NCI-H446 treated with DMSO at 0.1 percent for 48 hours (cell line): ENCODE measurements around the gene ACP2.
A peak's percentile ranks its signal among the peaks of the same experiment; 100 is the strongest.

ENCODE experiments used
- DNase-seq: peaks from one replicate; lab custom pipeline; 2025; lab: John Stamatoyannopoulos, UW

ACP2 gene, protein sequence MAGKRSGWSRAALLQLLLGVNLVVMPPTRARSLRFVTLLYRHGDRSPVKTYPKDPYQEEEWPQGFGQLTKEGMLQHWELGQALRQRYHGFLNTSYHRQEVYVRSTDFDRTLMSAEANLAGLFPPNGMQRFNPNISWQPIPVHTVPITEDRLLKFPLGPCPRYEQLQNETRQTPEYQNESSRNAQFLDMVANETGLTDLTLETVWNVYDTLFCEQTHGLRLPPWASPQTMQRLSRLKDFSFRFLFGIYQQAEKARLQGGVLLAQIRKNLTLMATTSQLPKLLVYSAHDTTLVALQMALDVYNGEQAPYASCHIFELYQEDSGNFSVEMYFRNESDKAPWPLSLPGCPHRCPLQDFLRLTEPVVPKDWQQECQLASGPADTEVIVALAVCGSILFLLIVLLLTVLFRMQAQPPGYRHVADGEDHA

DNA sequence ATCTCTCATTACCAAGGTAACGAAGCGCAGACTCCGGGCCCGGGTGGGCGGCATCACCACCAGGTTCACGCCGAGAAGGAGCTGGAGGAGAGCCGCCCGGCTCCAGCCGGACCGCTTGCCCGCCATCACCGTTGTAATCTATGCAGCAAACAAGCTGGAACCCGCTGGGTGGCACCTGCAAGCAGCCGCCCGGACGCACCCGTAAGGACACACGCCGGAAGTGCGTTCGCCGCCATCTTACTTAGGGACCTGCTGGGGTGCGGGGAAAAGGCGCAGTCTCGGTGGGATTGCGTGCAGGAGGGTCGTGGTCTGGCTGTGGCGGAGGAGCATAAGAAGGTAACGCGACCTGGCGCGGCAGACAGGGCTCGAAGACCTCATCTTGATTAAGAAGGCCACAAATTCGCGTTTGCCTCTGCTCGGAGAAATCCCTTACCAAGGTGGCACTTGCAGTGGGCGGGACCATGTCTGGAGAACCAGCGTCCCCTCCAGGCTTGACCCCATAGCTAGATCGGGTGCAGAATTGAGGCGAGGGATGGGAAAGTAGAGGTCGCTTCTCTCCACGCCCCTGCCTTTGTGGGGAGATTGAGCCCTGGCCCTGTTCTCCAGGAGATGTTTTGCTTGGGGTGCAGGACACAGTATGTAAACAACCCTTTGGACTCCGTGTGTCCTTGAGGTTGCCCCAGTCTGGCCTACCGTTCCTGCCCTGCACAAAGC, at the start of gene ACP2:
TSS of gene ACP2 (minus strand) at position 151 of the 714 bp plus-strand sequence. CDS start at position 126, 25 bp downstream.
- peak; percentile 77 for DNase-seq

DNA sequence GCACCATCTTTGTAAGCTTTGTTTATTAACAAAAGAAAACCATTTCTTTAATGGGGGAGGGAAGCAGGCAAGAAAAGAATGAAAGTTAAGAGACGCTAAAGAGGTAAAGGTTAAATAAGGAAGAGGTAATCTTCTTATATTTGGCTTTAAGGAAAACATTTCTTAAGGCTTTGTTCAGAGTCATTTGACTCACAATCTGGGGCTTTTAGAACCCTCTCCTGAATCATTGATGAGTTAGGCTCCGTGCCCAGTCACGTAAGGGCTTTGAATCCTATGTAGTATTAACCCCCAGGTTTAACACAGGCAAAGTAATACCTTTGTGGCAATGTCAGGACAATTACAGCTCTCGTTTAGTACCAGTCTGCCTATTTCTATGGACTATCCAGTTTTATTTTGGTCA, 47.4 kb upstream of the ACP2 start:
- DNase-seq: no peak

DNA sequence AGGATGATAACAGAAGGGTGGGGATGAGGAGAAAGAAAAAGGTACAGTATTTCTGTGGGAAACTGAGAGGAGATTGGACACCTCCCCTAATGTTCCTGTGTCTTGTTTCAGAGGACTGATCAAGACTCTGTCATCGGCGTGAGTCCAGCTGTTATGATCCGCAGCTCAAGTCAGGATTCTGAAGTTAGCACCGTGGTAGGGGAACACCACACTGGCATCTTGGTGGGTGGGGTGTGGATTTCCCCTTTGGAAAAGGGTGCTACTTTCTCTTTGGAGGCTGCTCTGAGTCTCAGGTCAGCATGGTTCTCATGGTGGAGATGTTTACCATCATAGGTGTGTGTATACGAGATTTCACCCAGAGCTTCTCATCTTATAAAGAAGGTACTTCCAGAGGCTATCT, 46.8 kb upstream of the ACP2 start:
- no peak for DNase-seq

DNA sequence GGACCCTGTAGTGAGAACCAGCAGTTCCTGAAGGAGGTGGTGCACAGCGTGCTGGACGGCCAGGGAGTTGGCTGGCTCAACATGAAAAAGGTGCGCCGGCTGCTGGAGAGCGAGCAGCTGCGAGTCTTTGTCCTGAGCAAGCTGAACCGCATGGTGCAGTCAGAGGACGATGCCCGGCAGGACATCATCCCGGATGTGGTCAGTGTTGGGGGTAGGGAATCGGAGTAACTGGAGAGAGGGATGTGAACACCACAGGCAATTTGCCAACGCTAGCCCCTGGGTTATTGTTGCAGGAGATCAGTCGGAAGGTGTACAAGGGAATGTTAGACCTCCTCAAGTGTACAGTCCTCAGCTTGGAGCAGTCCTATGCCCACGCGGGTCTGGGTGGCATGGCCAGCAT, 41.2 kb upstream of the ACP2 start:
- DNase-seq: no peak

DNA sequence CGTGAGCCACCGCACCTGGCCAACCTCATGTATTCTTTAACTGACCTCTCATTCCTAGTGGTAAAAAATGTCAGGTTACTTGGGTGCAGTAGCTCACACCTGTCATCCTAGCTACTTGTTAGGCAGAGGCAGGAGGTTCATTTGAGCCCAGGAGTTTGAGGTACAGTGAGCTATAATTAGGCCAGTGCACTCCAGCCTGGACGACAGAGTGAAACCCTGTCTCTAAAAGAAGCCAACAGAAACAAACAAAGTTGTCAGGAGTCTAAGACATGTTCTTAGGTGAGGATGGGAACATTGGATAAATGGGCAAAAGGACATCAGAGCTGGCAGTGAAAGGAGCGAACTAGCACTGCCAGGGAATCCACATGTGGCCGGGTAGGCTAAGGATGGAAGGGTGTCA, 39.5 kb upstream of the ACP2 start:
- DNase-seq: no peak

DNA sequence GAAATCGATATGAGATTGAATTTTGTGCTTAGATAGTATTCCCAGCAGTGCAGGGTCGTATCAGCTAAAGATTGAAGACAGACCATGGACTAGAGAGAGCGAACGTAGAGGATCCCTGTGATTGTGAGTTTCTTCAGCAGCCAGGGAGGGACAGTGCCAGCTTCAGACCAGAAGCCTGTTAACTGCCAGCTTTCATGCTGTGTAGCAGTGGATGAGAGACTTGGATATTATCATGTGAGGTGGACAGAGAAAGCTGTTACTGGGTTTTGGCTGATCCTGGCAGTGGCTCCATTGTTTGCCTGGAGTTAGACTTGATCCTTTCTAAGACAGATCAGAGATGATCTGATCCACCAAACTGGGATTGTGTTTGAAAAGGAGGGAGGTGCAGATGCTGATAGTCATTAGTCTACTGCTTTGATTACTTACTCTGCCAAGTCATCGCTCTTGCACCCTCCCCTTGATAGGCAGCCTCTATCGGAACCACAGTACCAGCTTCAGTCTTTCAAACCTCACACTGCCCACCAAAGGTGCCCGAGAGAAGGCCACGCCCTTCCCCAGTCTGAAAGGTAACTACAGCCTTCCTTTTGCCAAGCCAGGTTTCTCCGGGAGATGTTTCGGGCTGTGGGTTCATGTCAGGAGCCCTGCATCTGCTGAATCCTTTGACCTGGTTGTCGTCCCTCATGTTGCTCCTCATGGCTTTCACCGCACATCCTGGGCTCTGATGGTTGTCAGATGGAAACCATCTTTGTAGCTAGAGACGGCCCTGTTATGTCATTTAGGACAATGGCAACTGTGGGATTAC, 37.6 kb upstream of the ACP2 start:
- no peak for DNase-seq

DNA sequence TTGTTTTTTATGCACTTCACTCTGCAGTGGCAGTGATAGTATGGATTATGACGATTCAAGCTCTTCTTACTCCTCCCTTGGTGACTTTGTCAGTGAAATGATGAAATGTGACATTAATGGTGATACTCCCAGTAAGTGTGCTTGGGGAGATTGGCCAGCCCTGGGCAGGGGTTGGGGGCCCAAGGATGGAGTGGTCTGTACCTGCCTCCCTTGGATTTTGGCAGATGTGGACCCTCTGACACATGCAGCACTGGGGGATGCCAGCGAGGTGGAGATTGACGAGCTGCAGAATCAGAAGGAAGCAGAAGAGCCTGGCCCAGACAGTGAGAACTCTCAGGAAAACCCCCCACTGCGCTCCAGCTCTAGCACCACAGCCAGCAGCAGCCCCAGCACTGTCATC, 35.5 kb upstream of the ACP2 start:
- DNase-seq: no peak

DNA sequence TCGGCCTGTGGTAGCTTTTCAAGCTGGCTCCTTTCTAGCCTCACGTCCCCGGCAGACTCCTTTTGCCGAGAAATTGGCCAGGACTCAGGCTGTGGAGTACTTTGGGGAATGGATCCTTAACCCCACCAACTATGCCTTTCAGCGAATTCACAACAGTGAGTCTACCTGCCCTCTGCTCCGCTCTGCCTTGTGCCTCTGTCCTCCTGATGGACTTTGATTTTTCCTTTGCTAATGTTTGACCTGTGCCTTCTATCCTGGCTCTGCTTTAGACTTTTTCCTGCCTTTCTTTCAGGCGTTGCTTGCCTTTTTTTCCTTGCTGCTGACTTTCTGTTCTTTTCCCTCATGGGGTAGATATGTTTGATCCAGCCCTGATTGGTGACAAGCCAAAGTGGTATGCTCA, 33.8 kb upstream of the ACP2 start:
- DNase-seq: no peak

DNA sequence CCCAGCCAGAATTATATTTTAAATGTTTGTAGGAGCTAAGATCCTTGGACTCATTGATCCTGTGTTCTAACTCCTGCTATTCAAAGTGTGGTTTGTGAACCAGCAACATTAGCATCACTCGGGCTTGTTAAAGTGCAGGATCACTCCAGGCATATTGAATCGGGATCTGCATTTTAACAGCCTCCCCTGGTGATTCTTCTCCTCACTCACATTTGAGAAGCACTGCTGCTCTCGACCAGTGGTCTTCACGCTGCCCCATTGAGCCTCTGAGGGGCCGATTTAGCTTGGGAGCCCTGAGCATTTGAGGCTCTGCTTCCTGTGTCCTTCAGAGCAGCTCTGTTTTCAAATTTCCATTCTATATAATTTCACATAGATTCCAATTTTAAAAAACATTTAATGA, 32.2 kb upstream of the ACP2 start:
- no peak for DNase-seq

DNA sequence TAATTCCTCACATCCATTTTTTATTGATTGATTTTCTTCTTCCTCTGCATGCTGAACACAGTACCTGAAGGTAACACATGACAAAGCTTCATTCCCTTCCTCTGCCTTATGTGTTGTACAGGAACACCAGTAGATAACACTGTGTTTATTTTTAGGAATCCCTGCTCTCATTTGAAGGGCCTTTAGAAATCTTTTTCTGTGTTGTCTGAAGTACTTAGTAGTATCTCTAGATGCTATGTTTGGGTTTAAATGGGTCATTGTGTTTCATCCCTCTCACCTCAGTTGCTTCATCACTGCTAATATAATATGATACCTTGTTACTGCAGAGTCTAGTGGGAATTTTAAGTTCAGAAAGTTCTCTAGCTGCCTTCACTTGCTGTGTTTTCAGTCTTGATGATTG, 31.5 kb upstream of the ACP2 start:
- DNase-seq: no peak

DNA sequence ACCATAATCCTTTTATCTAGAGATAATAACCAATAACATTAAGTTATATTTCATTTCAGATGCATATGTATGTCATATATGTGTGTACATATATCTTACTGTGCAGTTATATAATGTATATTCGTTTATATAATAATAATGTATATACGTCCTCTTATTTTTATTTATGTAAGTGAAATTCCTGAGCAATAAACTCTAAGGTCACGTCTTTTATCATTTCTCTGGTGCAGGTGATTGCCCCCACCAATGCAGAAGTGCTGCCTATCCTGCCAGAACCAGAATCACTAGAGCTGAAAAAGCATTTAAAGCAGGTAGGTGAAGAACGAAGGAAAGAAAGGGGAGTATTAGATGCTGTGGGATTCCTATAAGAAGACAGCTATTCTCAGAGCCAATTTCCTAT, 30.2 kb upstream of the ACP2 start:
- no peak for DNase-seq

DNA sequence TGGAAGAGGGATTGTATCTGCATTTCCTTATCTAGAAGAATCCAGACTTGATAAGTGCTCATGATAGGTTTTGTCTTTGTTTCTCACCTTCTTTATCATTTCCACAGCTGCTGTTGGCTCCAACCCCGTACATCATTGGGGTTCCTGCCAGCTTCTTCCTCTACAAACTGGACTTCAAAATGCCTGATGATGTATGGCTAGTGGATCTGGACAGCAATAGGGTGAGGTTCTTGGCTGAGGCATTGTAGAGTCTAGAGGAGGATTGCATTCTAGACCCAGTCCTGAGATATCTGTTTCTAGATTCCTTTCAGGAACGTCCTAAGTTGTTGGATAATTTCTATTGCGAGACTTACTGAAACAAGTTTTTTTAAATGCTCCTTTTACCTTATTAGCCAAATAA, 29.4 kb upstream of the ACP2 start:
- no peak for DNase-seq

DNA sequence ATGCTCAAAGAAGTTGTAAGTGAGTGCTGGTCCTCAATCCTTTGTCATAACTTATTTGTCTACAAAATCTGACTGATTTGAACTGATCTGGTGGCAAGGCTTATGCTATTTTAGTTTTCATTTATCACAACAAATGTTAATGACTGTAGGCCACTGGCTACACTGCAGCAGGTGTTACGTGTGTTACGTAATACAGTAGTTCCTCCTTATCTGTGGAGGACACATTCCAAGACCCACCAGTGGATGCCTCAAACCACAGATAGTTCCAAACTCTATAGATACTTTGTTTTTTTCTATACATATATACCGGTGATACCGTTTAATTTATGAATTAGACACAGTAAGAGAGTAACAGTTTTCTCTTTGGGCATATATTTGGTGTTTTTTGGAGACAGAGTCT, 28.3 kb upstream of the ACP2 start:
- no peak for DNase-seq

DNA sequence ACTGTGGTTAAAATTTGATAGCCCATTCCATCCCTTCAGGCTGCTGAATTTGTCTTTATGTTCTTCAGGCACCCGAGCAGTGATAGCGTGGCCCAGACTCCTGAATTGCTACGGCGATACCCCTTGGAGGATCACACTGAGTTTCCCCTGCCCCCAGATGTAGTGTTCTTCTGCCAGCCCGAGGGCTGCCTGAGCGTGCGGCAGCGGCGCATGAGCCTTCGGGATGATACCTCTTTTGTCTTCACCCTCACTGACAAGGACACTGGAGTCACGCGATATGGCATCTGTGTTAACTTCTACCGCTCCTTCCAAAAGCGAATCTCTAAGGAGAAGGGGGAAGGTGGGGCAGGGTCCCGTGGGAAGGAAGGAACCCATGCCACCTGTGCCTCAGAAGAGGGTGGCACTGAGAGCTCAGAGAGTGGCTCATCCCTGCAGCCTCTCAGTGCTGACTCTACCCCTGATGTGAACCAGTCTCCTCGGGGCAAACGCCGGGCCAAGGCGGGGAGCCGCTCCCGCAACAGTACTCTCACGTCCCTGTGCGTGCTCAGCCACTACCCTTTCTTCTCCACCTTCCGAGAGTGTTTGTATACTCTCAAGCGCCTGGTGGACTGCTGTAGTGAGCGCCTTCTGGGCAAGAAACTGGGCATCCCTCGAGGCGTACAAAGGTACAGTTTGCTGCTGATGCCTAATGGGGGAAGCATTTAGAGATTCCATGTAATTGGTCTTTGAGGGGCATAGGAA, 26.1 kb upstream of the ACP2 start:
- DNase-seq: no peak

DNA sequence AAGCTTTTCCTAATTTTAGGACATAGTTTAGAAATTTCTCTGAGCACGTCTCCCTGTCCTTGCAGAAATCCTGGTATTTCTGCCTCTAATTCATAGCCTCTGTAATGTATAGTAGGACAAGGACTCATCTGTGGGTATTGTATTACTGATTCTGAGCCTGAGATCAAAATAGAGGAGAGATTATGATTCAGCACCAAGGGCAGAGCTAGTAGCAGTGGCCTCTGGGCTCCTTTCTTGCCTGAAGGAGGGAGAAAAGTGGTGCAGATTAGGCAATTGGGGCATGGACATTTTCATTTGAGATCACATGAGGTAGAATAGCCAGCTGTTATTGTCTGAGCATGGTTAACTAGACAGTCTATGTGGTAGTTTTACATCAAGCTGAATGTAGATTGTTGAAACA, 24.1 kb upstream of the ACP2 start:
- DNase-seq: no peak

DNA sequence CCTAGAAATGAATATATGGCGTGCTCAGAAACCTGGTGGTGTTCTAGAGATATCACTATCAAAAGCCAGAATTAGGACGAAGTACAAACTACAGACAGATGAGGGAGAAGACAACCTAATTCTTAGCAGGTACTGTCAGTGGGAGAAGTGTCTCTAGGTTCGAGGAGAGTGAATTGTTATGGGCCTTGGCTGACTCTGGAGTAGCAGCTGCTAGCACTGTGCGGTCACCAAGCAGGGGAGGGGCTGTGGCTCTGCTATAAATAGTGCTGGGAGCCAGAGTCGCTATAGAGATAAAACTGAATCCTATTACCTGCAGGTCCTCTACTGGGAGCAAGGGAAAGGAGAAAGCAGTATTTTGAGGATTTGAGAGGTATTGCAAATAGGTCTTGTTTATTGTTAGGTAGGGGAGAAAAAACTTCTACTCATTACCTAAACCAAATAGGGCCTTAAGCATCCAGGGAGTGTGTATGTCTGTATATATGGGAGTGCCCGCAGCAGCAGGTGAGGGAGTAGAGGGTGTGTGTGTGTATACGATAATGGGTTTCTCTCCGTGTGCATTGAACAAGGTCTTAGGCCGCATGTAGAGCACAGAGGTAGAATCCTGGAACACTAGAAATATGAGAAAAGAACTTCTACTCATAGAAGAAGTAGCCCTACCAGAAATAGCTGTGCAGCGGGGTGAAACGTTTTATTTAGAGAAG, 23.5 kb upstream of the ACP2 start:
- peak; percentile 11 for DNase-seq

DNA sequence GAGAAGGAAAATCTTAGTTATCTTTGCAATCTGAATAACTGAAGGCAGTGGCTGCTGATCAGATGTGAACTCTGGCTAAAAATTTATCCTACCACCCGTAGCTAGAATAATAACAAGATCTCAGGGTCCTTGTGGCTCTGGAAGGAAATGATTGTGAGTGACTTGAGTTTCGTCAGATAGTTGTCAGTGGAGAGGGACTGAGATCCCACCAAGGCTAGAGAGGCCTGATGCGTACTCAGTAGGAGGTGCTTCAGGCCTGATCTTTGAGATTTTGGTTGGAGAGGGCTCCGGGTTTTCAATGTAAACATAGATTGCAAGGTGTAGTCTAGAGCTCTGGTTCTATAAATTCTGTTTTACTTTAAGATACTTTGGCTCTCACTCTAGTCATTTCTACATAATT, 22.7 kb upstream of the ACP2 start:
- DNase-seq: no peak

DNA sequence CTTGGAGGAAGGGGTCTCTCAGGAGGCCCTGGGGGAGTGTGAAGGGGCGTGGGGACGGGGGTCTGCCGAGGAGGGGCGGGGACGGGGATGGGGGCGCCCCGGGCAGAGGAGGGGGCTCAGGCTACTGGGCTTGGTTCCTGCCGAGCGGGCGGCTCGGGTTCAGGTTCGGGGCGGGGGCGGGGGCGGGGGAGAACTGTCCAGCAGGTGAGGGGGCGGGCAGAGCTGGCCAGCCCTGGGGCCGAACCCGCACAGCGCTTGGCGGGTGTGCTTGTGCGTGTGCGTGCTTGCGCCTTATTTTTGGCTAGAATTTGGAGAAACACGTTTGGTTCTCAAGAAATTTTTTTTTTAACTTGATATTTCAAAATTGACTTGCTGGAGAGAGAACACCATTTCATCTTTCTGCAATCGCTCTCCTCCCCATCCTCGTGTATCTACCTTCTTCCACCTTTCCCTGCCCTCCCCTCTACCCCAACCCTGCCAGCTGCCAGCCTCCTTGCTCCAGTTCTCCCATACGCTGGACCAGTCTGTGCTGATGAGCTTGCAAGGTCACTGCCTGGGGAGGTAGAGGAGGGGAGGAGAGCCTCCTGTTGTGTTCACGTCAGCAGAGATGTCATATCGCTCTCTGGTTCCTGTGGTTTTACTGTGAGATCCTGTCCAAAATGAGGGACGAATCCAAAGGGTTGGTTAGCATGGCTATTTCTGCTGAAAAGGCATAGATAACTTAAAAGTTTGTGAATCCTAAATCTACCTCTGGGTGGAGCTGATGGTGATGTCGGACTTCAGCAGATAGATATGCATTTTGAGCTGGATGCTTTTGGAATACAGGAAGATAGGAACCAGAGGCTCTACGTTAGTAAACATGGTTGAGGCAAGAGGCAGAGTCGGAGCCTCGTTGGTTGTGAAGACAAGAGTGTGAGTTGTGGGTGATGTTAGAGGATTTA, 22.0 kb upstream of the ACP2 start:
- DNase-seq: no peak

DNA sequence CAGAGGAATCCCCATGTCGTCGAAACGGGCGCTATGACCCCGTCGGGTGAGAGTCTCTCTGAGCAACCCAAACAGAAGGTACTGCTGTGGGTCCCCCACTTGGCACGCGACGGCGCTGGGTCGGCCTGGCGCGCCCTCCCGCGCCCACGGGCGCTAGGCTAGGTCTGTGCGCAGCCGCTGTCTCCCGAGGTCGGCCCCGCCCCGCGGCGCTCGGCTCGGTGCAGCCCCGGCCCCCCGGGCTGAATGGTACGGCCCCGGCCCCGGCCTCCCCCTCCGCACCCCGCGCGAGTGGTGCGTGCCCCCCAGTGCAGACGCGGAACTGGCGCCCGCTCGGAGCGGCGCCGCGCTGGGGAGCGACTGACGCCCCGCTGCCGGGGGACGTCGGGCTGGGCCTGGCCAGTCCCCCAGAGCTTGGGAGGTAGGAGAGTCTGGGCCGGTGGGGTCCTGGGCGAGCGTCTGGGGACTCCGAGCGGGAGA, 21.3 kb upstream of the ACP2 start, which contains the start of gene MADD:
TSS of gene MADD (plus strand) at position 305 of the 477 bp plus-strand sequence.
- DNase-seq: peak; percentile 82
